Stimulated activated naive B cell treated with anti-CD40 and anti-IgM and Interleukin-4, amounts not matched to agents 10 μg/mL and 1 μg/mL and 100 μg/mL, for 72 hours (primary cell): ENCODE results near the gene SRRM1.

Experiments
- ATAC-seq, 2 donors: fragments of 150-1000 bp; cut with Tn5 transposase; replicated peaks; 2 replicates each; pipeline ENCODE4 v1.10.0; 2021; ENCODE audit warnings: moderate library complexity in 1 of 2
- DNase-seq: peaks from one replicate; pipeline ENCODE4 v3.0.0; 2021
- H3K27ac Mint-ChIP-seq: one replicate; pipeline ENCODE4 v1.8.0; 2022; ENCODE audit warnings: mild to moderate bottlenecking, mixed read lengths
- H3K27me3 Mint-ChIP-seq, 2 donors: one replicate each; pipeline ENCODE4 v1.8.0; 2022; ENCODE audit warnings: mixed read lengths in 2 of 2
- H3K36me3 Mint-ChIP-seq, 2 donors: one replicate each; pipeline ENCODE4 v1.8.0; 2022; ENCODE audit warnings: mixed read lengths in 2 of 2, mild to moderate bottlenecking in 1 of 2
- H3K4me1 Mint-ChIP-seq, 2 donors: one replicate each; pipeline ENCODE4 v1.8.0; 2022; ENCODE audit warnings: mixed read lengths in 2 of 2, mild to moderate bottlenecking in 1 of 2
- H3K4me3 Mint-ChIP-seq, 2 donors: one replicate each; pipeline ENCODE4 v1.8.0; 2022; ENCODE audit warnings: mild to moderate bottlenecking in 2 of 2, mixed read lengths in 2 of 2, moderate library complexity in 1 of 2
- H3K9me3 Mint-ChIP-seq, 2 donors: one replicate each; pipeline ENCODE4 v1.8.0; 2022; ENCODE audit warnings: mixed read lengths in 2 of 2, mild to moderate bottlenecking in 1 of 2

The SRRM1 gene, protein sequence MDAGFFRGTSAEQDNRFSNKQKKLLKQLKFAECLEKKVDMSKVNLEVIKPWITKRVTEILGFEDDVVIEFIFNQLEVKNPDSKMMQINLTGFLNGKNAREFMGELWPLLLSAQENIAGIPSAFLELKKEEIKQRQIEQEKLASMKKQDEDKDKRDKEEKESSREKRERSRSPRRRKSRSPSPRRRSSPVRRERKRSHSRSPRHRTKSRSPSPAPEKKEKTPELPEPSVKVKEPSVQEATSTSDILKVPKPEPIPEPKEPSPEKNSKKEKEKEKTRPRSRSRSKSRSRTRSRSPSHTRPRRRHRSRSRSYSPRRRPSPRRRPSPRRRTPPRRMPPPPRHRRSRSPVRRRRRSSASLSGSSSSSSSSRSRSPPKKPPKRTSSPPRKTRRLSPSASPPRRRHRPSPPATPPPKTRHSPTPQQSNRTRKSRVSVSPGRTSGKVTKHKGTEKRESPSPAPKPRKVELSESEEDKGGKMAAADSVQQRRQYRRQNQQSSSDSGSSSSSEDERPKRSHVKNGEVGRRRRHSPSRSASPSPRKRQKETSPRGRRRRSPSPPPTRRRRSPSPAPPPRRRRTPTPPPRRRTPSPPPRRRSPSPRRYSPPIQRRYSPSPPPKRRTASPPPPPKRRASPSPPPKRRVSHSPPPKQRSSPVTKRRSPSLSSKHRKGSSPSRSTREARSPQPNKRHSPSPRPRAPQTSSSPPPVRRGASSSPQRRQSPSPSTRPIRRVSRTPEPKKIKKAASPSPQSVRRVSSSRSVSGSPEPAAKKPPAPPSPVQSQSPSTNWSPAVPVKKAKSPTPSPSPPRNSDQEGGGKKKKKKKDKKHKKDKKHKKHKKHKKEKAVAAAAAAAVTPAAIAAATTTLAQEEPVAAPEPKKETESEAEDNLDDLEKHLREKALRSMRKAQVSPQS

DNA sequence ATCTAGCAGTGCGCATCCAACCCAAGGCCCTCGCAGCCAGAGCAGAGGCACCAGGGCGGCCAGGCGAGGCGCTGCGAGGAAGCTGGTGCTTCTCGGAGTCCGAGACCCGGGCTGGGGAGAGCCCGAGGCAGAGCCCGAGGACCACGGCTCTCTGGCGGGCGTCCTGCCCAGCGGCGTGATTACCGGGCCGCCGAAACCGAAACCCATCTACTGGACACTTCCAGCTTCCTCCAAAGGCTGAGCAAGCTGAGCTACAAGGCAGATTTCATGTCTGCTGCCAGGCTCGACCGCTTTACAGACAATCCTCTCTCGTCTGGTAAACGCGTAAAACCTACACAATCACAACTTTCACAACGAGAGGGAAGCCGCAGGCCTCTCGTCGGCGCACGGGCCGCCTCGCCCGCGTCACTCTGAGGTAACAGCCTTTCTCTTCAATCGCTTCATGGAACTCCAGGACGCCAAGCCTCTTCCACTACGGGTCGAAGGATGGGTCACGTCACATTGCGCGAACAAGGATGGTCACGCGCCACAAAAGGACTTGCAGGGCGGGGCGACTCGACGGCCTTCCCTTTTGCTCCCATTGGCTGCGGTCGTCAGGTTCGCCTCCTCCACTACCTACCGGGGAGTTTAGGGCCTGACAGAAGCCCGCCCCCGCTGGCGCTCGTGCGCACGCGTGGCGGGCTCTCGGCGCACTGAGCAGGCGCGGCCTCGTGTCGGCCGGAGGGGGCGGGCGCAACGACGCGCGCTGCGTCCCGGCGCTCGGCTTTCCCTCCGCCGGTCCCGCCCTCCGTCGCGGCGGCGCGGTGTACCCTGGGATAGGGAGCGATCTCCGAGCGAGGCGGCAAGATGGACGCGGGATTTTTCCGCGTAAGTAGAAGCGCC, at the start of gene SRRM1:
SRRM1 (plus strand) TSS at position 822 of the 882 bp plus-strand sequence; CDS start at position 847, 25 bp downstream.
- peak; percentile 99 for DNase-seq
- Mint-ChIP-seq H3K27me3 (no peaks in the 10 kb centered on the region), H3K9me3 (no peaks in the 10 kb centered on the region), H3K27ac (peak within 1 kb of the TSS; percentile 98), H3K4me1 (peaks cover 12 to 38% of the 10 kb centered on the region in 2 donors), H3K4me3 (peak within 1 kb of the TSS; percentile 90 to 93), H3K36me3 (peaks cover 18 to 32% of the 10 kb centered on the region in 2 donors)
- peak; percentile 89 to 91 for ATAC-seq

- no peak for ATAC-seq
Measured at GRCh38 chr1:24594328-24594598, 48.8 kb upstream of the SRRM1 start.

DNA sequence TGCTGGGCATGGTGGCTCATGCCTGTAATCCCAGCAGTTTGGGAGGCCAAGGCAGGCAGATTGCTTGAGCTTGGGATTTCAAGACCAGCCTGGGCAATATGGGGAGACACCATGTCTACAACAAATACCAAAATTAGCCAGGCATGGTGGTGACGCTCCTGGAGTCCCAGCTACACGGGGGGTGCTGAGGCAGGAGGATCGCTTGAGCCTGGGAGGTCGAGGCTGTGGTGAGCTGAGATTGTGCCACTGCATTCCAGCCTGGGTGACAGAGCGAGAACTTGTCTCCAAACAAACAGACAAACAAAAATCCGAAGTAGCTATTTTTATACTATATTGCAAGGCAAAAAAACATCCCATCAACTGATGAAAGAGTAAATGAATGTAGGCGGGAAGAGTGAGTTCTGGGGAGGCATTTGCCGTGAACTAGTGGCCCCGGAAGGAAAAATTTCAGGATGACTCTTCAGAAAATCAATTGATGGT, 46.7 kb upstream of the SRRM1 start:
- Mint-ChIP-seq H3K36me3 (no peaks in the 10 kb centered on the region), H3K27ac (no peak overlapping the region), H3K27me3 (peaks cover 22 to 24% of the 10 kb centered on the region in 2 donors), H3K4me3 (no peak overlapping the region), H3K4me1 (no peaks in the 10 kb centered on the region), H3K9me3 (no peaks in the 10 kb centered on the region)
- DNase-seq, result no peak
- ATAC-seq, result no peak

More at GRCh38 chr1:24594328-24594598, 48.8 kb upstream of the SRRM1 start:
- Mint-ChIP-seq H3K36me3 (no peaks in the 10 kb centered on the region), H3K4me1 (no peaks in the 10 kb centered on the region), H3K9me3 (no peaks in the 10 kb centered on the region), H3K27me3 (peaks cover 19 to 26% of the 10 kb centered on the region in 2 donors), H3K4me3 (no peak overlapping the region), H3K27ac (no peak overlapping the region)
- DNase-seq, result no peak

- no peaks in the 10 kb centered on the region for H3K4me1 Mint-ChIP-seq
- no peaks in the 10 kb centered on the region for H3K9me3 Mint-ChIP-seq
- H3K4me3 Mint-ChIP-seq, result no peak overlapping the region
- peaks cover 16 to 17% of the 10 kb centered on the region in 2 donors for H3K27me3 Mint-ChIP-seq
- DNase-seq, result no peak
- ATAC-seq, result no peak
- no peaks in the 10 kb centered on the region for H3K36me3 Mint-ChIP-seq
- H3K27ac Mint-ChIP-seq, result no peak overlapping the region
Measured at GRCh38 chr1:24599265-24599664, 43.8 kb upstream of the SRRM1 start.

DNA sequence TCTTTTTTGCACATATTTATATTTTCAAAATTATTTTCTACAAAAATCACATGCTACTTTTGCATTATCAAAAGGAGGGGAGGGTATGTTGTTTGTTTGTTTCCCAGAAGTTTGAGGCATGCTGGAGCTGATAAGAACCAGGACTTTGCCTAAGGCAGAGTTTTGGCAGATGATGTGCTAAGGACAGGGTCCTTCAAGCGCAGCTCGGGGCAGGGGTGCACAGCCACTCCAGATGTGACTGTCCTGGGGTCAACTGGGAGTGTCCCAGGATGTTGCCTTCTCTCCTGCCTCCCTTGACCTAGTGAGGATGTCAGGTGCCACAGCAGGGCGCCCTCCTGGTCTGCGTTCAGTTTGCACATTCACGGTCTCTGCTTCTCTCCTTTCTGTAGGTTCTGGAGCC, 42.6 kb upstream of the SRRM1 start:
- Mint-ChIP-seq H3K9me3 (no peaks in the 10 kb centered on the region), H3K4me3 (no peak overlapping the region), H3K36me3 (no peaks in the 10 kb centered on the region), H3K4me1 (no peaks in the 10 kb centered on the region), H3K27me3 (peaks cover 9 to 14% of the 10 kb centered on the region in 2 donors), H3K27ac (no peak overlapping the region)
- DNase-seq (no peak), ATAC-seq (no peak)

DNA sequence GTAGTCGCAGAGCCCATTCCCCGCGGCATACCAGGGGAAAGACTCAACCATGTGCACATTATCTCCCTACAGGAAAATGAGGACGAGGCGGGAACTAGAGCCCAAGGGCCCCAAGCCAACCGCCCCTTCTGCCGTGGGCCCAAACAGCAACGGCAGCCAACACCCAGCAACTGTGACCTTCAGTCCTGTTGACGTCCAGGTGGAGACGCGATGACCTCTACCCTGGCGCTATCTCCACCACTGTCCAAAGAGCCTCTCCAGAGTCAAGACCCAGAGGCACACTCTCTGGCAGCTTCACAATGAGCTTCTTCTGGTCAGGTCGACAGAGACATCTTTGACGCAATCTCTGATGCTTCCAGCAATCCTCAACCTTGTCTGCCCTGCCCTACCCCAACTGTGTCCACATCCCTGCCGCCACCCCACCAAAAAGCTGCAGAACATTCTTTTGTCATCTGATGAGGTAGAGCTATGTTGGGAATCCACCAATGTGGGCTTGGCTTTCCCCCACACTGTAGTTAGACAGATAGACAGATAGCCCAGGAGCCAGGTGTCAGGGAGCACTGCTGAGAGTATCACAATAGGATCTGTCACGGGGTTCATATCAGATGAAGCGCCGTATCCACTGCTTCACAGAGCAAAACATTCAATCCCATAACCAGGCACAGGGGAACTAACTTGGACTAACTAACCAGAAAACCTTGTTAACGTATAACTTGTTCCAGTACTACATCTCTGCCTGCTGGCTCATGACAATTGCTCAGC, 37.4 kb upstream of the SRRM1 start:
- no peak for ATAC-seq
- Mint-ChIP-seq H3K27me3 (peaks cover 8 to 10% of the 10 kb centered on the region in 2 donors), H3K4me3 (no peak overlapping the region), H3K36me3 (no peaks in the 10 kb centered on the region), H3K4me1 (no peaks in the 10 kb centered on the region), H3K9me3 (no peaks in the 10 kb centered on the region), H3K27ac (no peak overlapping the region)
- no peak for DNase-seq

DNA sequence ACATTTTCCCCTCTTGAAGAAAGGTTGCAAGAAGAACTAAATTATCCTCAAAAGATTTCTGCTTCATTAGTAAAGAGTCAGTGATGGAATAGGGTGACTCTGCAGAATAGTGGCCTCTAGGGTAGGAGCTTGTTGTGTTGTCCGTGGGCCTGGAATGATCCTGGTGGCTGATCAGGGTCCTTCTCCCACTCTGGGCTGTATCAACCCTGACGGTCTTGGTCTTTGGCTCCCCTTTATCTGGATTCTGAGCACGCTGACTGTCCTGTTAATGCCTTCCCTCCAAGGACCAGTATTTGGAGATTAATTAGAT, 36.9 kb upstream of the SRRM1 start:
- Mint-ChIP-seq H3K27ac (no peak overlapping the region), H3K9me3 (no peaks in the 10 kb centered on the region), H3K27me3 (peaks cover 5 to 12% of the 10 kb centered on the region in 2 donors), H3K4me3 (no peak overlapping the region), H3K4me1 (no peaks in the 10 kb centered on the region), H3K36me3 (no peaks in the 10 kb centered on the region)
- ATAC-seq, result no peak
- no peak for DNase-seq

DNA sequence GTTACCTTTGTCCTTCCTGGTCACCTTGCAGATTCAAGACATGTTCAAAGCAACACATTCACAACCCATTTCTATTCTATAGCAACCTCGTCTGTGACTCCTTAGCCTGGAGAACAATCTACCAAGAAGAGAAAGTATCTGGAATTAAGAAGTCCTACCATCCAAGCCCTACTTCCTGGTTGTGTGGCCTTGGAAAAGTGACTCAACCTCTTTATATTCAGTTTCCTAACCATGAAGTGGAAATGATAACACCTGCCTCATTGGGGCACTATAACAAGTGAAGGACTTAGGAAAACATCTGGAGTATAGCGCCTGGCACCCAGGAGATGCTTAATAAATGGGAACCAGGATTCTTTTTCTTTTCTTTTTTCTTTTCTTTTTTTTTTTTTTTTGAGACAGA, 36.5 kb upstream of the SRRM1 start:
- no peaks in the 10 kb centered on the region for H3K4me1 Mint-ChIP-seq
- DNase-seq (no peak), ATAC-seq (no peak)
- peaks cover 5 to 12% of the 10 kb centered on the region in 2 donors for H3K27me3 Mint-ChIP-seq
- no peak overlapping the region for H3K4me3 Mint-ChIP-seq
- no peaks in the 10 kb centered on the region for H3K9me3 Mint-ChIP-seq
- H3K36me3 Mint-ChIP-seq, result no peaks in the 10 kb centered on the region
- H3K27ac Mint-ChIP-seq, result no peak overlapping the region

GRCh38 chr1:24609949-24610517, 33.1 kb upstream of the SRRM1 start:
- Mint-ChIP-seq H3K27ac (no peak overlapping the region), H3K4me1 (no peaks in the 10 kb centered on the region), H3K27me3 (peaks cover 10 to 12% of the 10 kb centered on the region in 2 donors), H3K36me3 (no peaks in the 10 kb centered on the region), H3K9me3 (no peaks in the 10 kb centered on the region), H3K4me3 (no peak overlapping the region)
- DNase-seq, result no peak
- no peak for ATAC-seq

DNA sequence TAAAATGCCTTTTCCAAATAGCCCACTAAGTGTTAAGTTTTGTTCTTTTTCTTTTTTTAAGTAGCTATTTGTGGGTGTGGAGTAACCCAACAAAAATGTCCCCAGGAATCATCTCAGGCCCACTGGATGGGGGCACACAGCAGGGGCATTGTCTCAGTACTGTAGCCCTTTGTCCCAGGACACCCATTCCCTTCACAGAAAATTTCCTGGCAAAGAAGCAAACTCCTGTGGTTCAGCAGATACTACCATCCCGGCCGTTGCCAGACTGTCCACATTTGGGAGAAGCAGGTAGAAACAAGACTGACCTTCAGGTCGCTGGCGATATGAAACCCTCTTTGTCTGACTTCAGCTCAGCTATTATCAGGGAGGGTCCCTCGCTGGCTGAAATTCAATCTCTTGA, 23.7 kb upstream of the SRRM1 start:
- Mint-ChIP-seq H3K4me3 (no peak overlapping the region), H3K27ac (no peak overlapping the region), H3K27me3 (peaks cover 17 to 20% of the 10 kb centered on the region in 2 donors), H3K9me3 (no peaks in the 10 kb centered on the region), H3K36me3 (no peaks in the 10 kb centered on the region), H3K4me1 (no peaks in the 10 kb centered on the region)
- no peak for ATAC-seq
- DNase-seq, result no peak

DNA sequence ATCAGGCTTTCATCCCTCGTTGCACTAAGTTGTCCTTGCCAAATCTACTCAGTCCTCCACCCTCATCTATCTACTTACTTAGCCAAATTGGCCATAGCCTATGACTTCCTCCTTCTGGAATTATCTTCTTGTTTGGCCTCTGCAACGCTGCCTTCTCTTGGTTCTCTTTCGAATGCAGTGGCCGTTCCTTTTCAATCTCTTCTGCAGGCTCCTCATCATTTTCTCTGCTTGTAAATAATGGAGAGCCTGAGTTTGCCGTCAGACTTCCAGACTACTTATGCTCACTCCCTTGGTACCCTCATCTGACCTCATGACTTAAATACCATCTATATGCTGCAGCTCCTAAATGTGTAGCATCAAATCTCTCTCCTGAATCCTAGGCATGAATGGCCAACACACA, 22.4 kb upstream of the SRRM1 start:
- no peaks in the 10 kb centered on the region for H3K36me3 Mint-ChIP-seq
- no peak overlapping the region for H3K4me3 Mint-ChIP-seq
- H3K4me1 Mint-ChIP-seq, result no peaks in the 10 kb centered on the region
- no peak overlapping the region for H3K27ac Mint-ChIP-seq
- no peak for ATAC-seq
- DNase-seq, result no peak
- no peaks in the 10 kb centered on the region for H3K9me3 Mint-ChIP-seq
- peaks cover 17 to 20% of the 10 kb centered on the region in 2 donors for H3K27me3 Mint-ChIP-seq

DNA sequence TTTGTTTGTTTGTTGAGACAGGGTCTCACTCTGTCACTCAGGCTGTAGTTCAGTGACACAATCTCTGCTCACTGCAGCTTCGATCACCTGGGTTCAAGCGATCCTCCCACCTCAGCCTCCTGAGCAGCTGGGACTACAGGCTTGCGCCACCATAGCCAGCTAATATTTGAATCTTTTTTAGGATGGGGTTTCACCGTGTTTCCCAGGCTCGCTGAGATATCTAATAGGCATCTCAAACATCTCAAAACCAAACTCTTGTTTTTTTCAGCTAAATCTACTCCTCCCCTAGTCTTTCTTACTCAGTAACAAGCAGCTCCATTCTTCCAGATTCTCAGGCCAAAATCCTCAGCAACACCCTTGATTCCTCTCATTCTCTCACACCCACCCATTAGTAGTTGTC, 22.0 kb upstream of the SRRM1 start:
- peaks cover 17 to 20% of the 10 kb centered on the region in 2 donors for H3K27me3 Mint-ChIP-seq
- no peaks in the 10 kb centered on the region for H3K4me1 Mint-ChIP-seq
- no peaks in the 10 kb centered on the region for H3K9me3 Mint-ChIP-seq
- no peak overlapping the region for H3K4me3 Mint-ChIP-seq
- ATAC-seq, result no peak
- no peak overlapping the region for H3K27ac Mint-ChIP-seq
- no peak for DNase-seq
- H3K36me3 Mint-ChIP-seq, result no peaks in the 10 kb centered on the region

- H3K27ac Mint-ChIP-seq, result no peak overlapping the region
- peaks cover 16 to 19% of the 10 kb centered on the region in 2 donors for H3K27me3 Mint-ChIP-seq
- no peaks in the 10 kb centered on the region for H3K4me1 Mint-ChIP-seq
- H3K9me3 Mint-ChIP-seq, result no peaks in the 10 kb centered on the region
- H3K4me3 Mint-ChIP-seq, result no peak overlapping the region
- DNase-seq (no peak), ATAC-seq (no peak)
- H3K36me3 Mint-ChIP-seq, result no peaks in the 10 kb centered on the region
Measured at GRCh38 chr1:24622218-24622617, 20.9 kb upstream of the SRRM1 start.
